ENCODE data around the gene TP73. TPM values are rescaled to one million over a fixed set of nuclear protein-coding genes. Genes with fewer than 3 reads are reported as not detected.

TP73 gene
- total and polyA plus RNA-seq, 11 donors = 0.01 to 0.53 (median 0.15) TPM; not detected in 6

DNA sequence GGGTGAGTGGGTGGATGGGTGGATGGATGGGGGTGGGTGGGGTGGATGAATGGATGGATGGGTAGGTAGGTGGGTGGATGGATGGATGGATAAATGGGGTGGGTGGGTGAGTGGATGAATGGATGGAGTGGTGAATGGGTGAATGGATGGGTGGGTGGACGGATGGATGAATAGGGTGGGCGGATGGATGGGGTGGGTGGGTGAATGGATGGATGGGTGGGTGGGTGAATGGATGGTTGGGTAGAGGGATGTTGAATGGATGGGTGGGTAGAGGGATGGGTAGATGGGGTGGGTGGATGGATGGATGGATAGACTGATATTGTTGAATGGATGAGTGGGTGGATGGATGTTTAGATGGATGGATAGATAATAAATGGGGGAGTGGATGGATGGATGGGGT lies 73.0 kb downstream of the TP73 start:
- Histone ChIP-seq H3K36me3 (no peaks in the 10 kb centered on the region), H3K4me3 (no peak overlapping the region), H3K4me1 (peaks cover 0 to 3% (median 0%) of the 10 kb centered on the region in 12 donors), H3K27ac (no peak overlapping the region), H3K9me3 (no peaks in the 10 kb centered on the region), H3K27me3 (peaks cover 0 to 12% (median 2%) of the 10 kb centered on the region in 9 donors)
- no peak for ATAC-seq
- 94 to 97% (median 96%) methylated on average over 2 of the region's 2 CpGs for WGBS, 4 donors
- no peak for TF ChIP-seq CTCF (IDR thresholded peaks at IDR 0.05)
- TF ChIP-seq POLR2A (IDR thresholded peaks at IDR 0.05) = no peak
- DNase-seq = no peak
- intact Hi-C loops (cut with DNase I) = loop anchor here in 6 of 10 donors (5.0 to 10.0 kb wide), 6 partner anchors 38 to 231 kb away; partner anchors contain the start of gene TPRG1L (in 2 of the 6)

DNA sequence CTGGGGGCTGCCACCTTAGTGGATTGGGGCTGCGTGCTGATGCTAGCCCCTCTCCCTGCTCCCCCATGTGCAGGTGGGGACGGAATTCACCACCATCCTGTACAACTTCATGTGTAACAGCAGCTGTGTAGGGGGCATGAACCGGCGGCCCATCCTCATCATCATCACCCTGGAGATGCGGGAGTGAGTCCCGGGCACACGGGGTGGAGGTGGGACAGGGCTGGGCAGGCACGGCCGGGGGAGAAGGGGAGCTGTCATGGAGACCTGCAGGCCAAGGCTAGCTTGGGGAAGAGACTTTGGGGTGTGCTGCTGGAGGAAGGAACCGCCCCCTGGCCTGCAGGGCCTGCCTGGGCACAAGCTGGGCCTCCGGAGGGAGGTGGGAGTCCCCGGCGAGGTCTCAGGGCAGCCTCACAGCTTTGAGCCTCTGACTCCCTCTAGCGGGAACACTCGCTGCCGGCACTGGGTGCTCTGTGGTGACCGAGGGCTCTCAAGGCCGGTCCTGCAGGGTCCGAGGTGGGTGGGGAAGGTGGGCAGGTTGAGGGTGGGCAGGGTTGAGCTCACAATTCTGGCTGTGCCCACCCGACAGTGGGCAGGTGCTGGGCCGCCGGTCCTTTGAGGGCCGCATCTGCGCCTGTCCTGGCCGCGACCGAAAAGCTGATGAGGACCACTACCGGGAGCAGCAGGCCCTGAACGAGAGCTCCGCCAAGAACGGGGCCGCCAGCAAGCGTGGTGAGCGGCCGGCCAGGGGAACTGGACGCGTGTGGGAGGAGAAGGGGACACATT lies 74.9 kb downstream of the TP73 start:
- Histone ChIP-seq H3K27me3 (peaks cover 0 to 25% (median 3%) of the 10 kb centered on the region in 9 donors), H3K27ac (no peak overlapping the region), H3K36me3 (no peaks in the 10 kb centered on the region), H3K4me1 (peaks cover 0 to 11% (median under 1%) of the 10 kb centered on the region in 12 donors), H3K9me3 (no peaks in the 10 kb centered on the region), H3K4me3 (no peak overlapping the region)
- ATAC-seq (peak in 3 of 4 donors; percentile 5 to 41 (median 36)), DNase-seq (peak in 1 of 5 donors; percentile 63)
- WGBS, 4 donors = 53 to 73% (median 60%) methylated on average over 23 to 37 of the region's 37 CpGs
- intact Hi-C loops (cut with DNase I) = loop anchor here in 6 of 10 donors (5.0 to 10.0 kb wide), 6 partner anchors 40 to 232 kb away; partner anchors contain the start of gene TPRG1L (in 2 of the 6)
- TF ChIP-seq CTCF (IDR thresholded peaks at IDR 0.05) = peak in 10 of 12 donors; percentile 11 to 44 (median 22)
- no peak for TF ChIP-seq POLR2A (IDR thresholded peaks at IDR 0.05)

GRCh38 chr1:3727825-3728776 lies 75.8 kb downstream of the TP73 start:
- ATAC-seq (no peak), DNase-seq (peak in 1 of 5 donors; percentile 51)
- Histone ChIP-seq H3K9me3 (no peaks in the 10 kb centered on the region), H3K4me3 (no peak overlapping the region), H3K4me1 (peaks cover 0 to 17% (median 6%) of the 10 kb centered on the region in 12 donors), H3K27ac (no peak overlapping the region), H3K27me3 (peaks cover 0 to 34% (median 3%) of the 10 kb centered on the region in 9 donors), H3K36me3 (no peaks in the 10 kb centered on the region)
- 86 to 89% (median 87%) methylated on average over 13 to 31 of the region's 31 CpGs for WGBS, 4 donors
- TF ChIP-seq CTCF (IDR thresholded peaks at IDR 0.05) (no peak), POLR2A (IDR thresholded peaks at IDR 0.05) (no peak)
- intact Hi-C loops (cut with DNase I) = loop anchor here in 6 of 10 donors (5.0 to 10.0 kb wide), 6 partner anchors 41 to 233 kb away; partner anchors contain the start of gene TPRG1L (in 2 of the 6)

Data from heart left ventricle (tissue), 16 donors.